ENCODE data around the gene FGF18.

DNA sequence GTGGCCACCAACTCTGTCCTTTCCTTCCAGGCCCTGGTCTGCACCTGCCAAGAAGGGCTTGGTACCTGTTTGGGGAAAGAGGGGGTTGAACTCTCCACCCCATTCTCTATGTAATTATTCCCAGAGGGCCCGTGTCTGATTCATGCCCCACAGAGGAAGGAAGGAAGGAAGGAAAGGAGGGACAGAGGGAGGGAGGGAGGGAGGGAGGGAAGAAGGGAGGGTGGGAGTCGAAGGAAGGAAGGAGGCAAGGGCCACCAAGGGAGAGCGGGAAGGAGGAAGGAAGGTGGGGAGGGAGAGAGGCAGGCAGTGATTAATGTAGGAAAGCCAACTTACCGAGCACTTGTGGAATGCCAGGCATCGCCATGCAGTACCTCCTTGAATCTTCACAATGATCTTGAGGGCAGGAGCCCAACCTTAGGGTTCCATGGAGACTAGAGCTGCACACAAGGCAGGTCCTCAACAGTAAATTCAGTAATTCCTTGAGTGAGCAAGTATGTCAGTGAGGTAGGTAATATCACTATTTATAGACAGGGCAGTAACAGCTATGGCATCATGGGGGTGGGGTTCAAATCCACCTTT is 75.8 kb downstream of the FGF18 start:
- TF ChIP-seq, protein P1, sequence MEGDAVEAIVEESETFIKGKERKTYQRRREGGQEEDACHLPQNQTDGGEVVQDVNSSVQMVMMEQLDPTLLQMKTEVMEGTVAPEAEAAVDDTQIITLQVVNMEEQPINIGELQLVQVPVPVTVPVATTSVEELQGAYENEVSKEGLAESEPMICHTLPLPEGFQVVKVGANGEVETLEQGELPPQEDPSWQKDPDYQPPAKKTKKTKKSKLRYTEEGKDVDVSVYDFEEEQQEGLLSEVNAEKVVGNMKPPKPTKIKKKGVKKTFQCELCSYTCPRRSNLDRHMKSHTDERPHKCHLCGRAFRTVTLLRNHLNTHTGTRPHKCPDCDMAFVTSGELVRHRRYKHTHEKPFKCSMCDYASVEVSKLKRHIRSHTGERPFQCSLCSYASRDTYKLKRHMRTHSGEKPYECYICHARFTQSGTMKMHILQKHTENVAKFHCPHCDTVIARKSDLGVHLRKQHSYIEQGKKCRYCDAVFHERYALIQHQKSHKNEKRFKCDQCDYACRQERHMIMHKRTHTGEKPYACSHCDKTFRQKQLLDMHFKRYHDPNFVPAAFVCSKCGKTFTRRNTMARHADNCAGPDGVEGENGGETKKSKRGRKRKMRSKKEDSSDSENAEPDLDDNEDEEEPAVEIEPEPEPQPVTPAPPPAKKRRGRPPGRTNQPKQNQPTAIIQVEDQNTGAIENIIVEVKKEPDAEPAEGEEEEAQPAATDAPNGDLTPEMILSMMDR (IDR thresholded peaks at IDR 0.05; ENCODE audit: low read depth, low read length, missing input control): no peak
- TF ChIP-seq, protein P2, sequence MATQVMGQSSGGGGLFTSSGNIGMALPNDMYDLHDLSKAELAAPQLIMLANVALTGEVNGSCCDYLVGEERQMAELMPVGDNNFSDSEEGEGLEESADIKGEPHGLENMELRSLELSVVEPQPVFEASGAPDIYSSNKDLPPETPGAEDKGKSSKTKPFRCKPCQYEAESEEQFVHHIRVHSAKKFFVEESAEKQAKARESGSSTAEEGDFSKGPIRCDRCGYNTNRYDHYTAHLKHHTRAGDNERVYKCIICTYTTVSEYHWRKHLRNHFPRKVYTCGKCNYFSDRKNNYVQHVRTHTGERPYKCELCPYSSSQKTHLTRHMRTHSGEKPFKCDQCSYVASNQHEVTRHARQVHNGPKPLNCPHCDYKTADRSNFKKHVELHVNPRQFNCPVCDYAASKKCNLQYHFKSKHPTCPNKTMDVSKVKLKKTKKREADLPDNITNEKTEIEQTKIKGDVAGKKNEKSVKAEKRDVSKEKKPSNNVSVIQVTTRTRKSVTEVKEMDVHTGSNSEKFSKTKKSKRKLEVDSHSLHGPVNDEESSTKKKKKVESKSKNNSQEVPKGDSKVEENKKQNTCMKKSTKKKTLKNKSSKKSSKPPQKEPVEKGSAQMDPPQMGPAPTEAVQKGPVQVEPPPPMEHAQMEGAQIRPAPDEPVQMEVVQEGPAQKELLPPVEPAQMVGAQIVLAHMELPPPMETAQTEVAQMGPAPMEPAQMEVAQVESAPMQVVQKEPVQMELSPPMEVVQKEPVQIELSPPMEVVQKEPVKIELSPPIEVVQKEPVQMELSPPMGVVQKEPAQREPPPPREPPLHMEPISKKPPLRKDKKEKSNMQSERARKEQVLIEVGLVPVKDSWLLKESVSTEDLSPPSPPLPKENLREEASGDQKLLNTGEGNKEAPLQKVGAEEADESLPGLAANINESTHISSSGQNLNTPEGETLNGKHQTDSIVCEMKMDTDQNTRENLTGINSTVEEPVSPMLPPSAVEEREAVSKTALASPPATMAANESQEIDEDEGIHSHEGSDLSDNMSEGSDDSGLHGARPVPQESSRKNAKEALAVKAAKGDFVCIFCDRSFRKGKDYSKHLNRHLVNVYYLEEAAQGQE (IDR thresholded peaks at IDR 0.05): no peak
